ENCODE data around the gene ACR. TPM values are rescaled to one million over a fixed set of nuclear protein-coding genes. Genes with fewer than 3 reads are reported as not detected.

ACR gene
- total and polyA plus RNA-seq, 2 of the 8 experiments (the other 6 are each of a cell fraction or from before 2014, with no cell fraction given) = 0.56 TPM; not detected in 1

DNA sequence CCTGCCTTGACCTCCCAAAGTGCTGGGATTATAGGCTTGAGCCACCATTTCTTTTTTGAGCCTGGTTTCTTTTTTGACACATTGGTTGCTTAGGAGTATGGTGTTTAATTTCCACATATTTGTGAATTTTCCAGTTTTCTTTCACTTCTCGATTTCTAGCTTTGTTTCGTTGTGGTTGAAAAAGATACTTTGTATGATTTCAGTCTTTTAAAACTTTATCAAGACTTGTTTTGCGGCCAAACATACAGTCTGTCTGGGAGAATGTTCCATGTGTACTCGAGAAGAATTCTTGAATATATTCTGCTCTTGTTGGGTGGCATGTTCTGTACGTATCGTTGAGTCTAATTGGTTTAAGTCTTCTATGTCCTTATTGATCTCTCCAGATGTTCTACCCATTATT lies 44.5 kb upstream of the ACR start:
- no peak for DNase-seq (ENCODE audit: low read depth in 1 of 2, low spot score in 2 of 2)
- Histone ChIP-seq H3K27me3 (replicated peaks in 1 of 4; ENCODE audit: control insufficient read depth in 3 of 4, extremely low read depth in 1 of 4, insufficient read depth in 3 of 4, low read length in 3 of 4) (peaks cover 6 to 16% (median 12%) of the 10 kb centered on the region in 4 experiments; a peak in 6 of 7 replicates), H3K27ac (ENCODE audit: low read depth, low read length) (no peak overlapping the region), H2BK20ac (ENCODE audit: low read length) (no peak overlapping the region), H4K20me1 (replicated peaks in 1 of 2; ENCODE audit: control insufficient read depth in 1 of 2, insufficient read depth in 2 of 2, low read length in 2 of 2) (peaks cover 4 to 5% of the 10 kb centered on the region in 2 experiments), H4K5ac (ENCODE audit: insufficient read length, low read depth, low read length) (no peak overlapping the region), H3K4ac (replicated peaks; ENCODE audit: insufficient read length, low read depth, low read length) (no peak overlapping the region), H3K56ac (replicated peaks; ENCODE audit: insufficient read length, low read depth, low read length) (no peak overlapping the region), H2AFZ (ENCODE audit: low read length) (no peak overlapping the region), H4K91ac (replicated peaks; ENCODE audit: insufficient read length, low read length) (no peak overlapping the region), H3K4me3 (ENCODE audit: extremely low read depth in 1 of 4, insufficient read depth in 2 of 4, low read depth in 3 of 4, low read length in 4 of 4) (no peak overlapping the region), H2BK12ac (ENCODE audit: low read depth, low read length) (no peak overlapping the region), H2AK5ac (ENCODE audit: low read depth, low read length) (no peak overlapping the region), H4K8ac (ENCODE audit: extremely low read depth, insufficient read depth, low read length) (no peak overlapping the region), H3K9ac (replicated peaks in 1 of 4; ENCODE audit: extremely low read depth in 1 of 4, low read depth in 3 of 4, low read length in 3 of 4) (no peak overlapping the region), H2BK120ac (replicated peaks; ENCODE audit: low read depth, low read length) (no peak overlapping the region), H3K36me3 (ENCODE audit: control insufficient read depth in 2 of 4, insufficient read depth in 4 of 4, low read length in 3 of 4) (no peaks in the 10 kb centered on the region), H3K4me1 (replicated peaks in 1 of 4; ENCODE audit: control insufficient read depth in 3 of 4, insufficient read depth in 4 of 4, low read length in 3 of 4) (peaks cover 0 to 7% (median 0%) of the 10 kb centered on the region in 4 experiments; a peak in 3 of 7 replicates), H3K14ac (ENCODE audit: insufficient read length) (no peak overlapping the region), H3K79me2 (ENCODE audit: control insufficient read depth in 1 of 2, insufficient read depth in 2 of 2, low read length in 2 of 2) (no peaks in the 10 kb centered on the region), H3K23me2 (ENCODE audit: low read depth, low read length) (peaks cover 2% of the 10 kb centered on the region; the same call in 1 of the 2 replicates), H3K18ac (ENCODE audit: extremely low read depth, low read length) (no peak overlapping the region), H3K9me3 (ENCODE audit: insufficient read depth in 2 of 2, low read depth in 1 of 2, low read length in 1 of 2) (no peaks in the 10 kb centered on the region), H3K79me1 (ENCODE audit: low read depth, low read length) (no peaks in the 10 kb centered on the region), H3K4me2 (ENCODE audit: insufficient read depth in 1 of 2, low read depth in 2 of 2, low read length in 2 of 2) (no peak overlapping the region), H2BK15ac (ENCODE audit: low read length) (no peak overlapping the region), H2BK5ac (ENCODE audit: low read depth, low read length) (no peak overlapping the region), H3K23ac (ENCODE audit: insufficient read length) (no peak overlapping the region)
- ChIA-PET POLR2A (ENCODE audit: partially characterized antibody) (no interaction called here), CTCF (ENCODE audit: partially characterized antibody) (interaction anchor here (0.9 to 11.2 kb wide), 14 partner anchors 8 to 117 kb away, joined by 3 to 281 read pairs (median 4); partner anchors contain the start of genes ARSA and CPT1B)
- 88% methylated on average over 6 of the region's 6 CpGs; no CpG with 5 or more reads in 1 of the 2 experiments for WGBS, 2 experiments (ENCODE audit: extremely low coverage in 1 of 2, insufficient coverage in 1 of 2, insufficient read length in 1 of 2, insufficient replicate concordance in 2 of 2, low coverage in 1 of 2, low lambda C conversion rate in 2 of 2, missing lambda C conversion rate in 1 of 2)
- FAIRE-seq = no peak
- TF ChIP-seq, protein P1, sequence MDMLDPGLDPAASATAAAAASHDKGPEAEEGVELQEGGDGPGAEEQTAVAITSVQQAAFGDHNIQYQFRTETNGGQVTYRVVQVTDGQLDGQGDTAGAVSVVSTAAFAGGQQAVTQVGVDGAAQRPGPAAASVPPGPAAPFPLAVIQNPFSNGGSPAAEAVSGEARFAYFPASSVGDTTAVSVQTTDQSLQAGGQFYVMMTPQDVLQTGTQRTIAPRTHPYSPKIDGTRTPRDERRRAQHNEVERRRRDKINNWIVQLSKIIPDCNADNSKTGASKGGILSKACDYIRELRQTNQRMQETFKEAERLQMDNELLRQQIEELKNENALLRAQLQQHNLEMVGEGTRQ (IDR thresholded peaks at IDR 0.05; ENCODE audit: low read length) = no peak
- TF ChIP-seq RNF2 (IDR thresholded peaks at IDR 0.05; ENCODE audit: borderline replicate concordance, low read depth, low read length, missing control alignments, poor library complexity, severe bottlenecking) (no peak), MAFK (IDR thresholded peaks at IDR 0.05; ENCODE audit: low read depth, low read length) (no peak), RAD21 (IDR thresholded peaks at IDR 0.05 in 1 of 2, conservative IDR thresholded peaks at IDR 0.05 in 1 of 2; ENCODE audit: low read depth in 2 of 2, low read length in 2 of 2) (no peak), CHD1 (IDR thresholded peaks at IDR 0.05; ENCODE audit: low read depth, low read length) (no peak), POLR2A (IDR thresholded peaks at IDR 0.05; ENCODE audit: control extremely low read depth in 1 of 2, low read depth in 2 of 2, low read length in 2 of 2) (no peak), FOSL1 (IDR thresholded peaks at IDR 0.05; ENCODE audit: insufficient read depth, low read depth, low read length) (no peak), SUZ12 (IDR thresholded peaks at IDR 0.05; ENCODE audit: low read length) (no peak), KDM1A (IDR thresholded peaks at IDR 0.05; ENCODE audit: borderline replicate concordance, low read length) (no peak), PHF8 (conservative IDR thresholded peaks at IDR 0.05; ENCODE audit: low read depth, low read length) (no peak), CTBP2 (IDR thresholded peaks at IDR 0.05; ENCODE audit: borderline replicate concordance, insufficient read depth, insufficient read length, low read length) (no peak), SIN3A (conservative IDR thresholded peaks at IDR 0.05 in 1 of 2, IDR thresholded peaks at IDR 0.05 in 1 of 2; ENCODE audit: low read depth in 1 of 2, low read length in 2 of 2) (no peak)

Measured in H1 (cell line).